Measurements from ENCODE around the gene CHRD. TPM values are rescaled to one million over a fixed set of nuclear protein-coding genes. Genes with fewer than 3 reads are reported as not detected.
A peak's percentile ranks its signal among the peaks of the same experiment; 100 is the strongest.

Gene CHRD
- polyA plus RNA-seq, 1 experiment: 1.5 TPM

DNA sequence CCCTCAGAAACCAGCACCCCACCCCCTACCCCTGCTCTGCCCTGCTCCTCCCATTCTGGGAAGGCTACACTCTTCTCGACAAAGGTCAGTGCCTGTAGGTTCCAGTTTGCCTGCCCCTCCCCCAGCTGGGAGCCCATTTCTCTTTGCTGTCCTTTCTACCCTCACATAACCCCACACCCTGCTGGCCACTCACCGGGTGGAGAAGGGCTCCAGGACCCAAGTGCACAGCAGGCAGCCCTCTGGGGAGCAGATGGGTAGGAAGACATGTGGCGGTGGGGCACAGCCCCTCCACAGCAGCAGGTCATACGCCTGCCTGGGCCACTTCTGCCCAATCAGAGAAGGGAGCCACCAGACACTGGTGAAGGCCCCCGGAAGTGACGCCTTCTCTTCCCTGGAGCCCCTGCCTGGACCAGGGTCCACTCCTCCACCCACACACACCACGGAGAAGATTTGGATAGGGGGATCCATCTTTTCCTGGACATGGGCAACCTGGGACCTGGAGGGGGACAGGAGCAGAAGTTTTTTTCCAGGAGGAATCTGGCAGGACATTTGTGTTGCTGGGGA lies 1.9 kb upstream of the CHRD start, which contains the start of gene THPO:
Gene THPO (minus strand): TSS at position 326 of the 564 bp plus-strand sequence. CDS start 1,948 bp downstream, outside the sequence.
- Histone ChIP-seq H3K27me3 (ENCODE audit: control insufficient read depth, insufficient read depth, low read length) (peaks cover 19% of the 10 kb centered on the region), H3K36me3 (ENCODE audit: control insufficient read depth, insufficient read depth, low read length) (no peaks in the 10 kb centered on the region), H3K4me3 (ENCODE audit: low read depth, low read length) (no peak within 1 kb of the TSS)
- DNase-seq (ENCODE audit: low read depth): no peak
- ChIA-PET CTCF (interaction anchor here (0.8 to 1.5 kb wide), 5 partner anchors 8 to 136 kb away, joined by 3 to 6 read pairs (median 3); no protein-coding TSS in a partner anchor), POLR2A (no interaction called here)
- TF ChIP-seq, protein P1, sequence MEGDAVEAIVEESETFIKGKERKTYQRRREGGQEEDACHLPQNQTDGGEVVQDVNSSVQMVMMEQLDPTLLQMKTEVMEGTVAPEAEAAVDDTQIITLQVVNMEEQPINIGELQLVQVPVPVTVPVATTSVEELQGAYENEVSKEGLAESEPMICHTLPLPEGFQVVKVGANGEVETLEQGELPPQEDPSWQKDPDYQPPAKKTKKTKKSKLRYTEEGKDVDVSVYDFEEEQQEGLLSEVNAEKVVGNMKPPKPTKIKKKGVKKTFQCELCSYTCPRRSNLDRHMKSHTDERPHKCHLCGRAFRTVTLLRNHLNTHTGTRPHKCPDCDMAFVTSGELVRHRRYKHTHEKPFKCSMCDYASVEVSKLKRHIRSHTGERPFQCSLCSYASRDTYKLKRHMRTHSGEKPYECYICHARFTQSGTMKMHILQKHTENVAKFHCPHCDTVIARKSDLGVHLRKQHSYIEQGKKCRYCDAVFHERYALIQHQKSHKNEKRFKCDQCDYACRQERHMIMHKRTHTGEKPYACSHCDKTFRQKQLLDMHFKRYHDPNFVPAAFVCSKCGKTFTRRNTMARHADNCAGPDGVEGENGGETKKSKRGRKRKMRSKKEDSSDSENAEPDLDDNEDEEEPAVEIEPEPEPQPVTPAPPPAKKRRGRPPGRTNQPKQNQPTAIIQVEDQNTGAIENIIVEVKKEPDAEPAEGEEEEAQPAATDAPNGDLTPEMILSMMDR (IDR thresholded peaks at IDR 0.05; ENCODE audit: insufficient read depth, low read depth, low read length): no peak

DNA sequence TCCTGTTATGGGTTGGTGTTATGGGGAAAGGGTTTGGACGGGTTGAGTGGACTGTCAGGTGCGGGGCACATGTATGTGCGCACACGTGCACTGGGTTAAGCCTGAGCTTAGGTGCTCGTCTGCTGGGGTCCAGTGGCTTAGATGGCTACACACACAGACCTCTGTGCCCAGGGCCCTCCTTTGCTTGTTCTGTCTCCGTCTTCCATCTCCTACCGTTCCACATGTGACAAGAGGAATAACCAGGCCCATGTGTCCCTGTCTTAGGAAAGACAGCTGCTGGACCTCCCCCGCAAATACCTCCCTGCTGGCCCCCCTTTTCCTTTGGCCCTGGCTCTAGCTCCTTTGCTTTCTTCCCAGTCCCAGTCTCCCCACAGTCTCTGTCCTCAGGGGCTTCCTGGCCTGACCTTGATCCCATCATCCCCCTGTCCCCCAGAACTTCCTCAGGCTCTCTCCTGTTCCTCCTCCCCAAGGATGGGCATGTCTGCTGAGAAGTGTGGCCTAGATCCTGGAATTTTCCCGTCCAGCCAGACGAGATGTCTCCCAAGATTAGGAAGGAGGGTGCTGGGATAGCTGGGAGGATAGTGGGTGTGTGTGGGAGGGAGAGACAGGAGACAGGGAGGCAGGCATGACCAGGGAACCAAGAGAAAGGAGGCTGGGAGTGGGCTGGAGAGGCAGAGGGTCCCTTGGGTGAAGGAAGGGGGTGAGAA lies 1.1 kb upstream of the CHRD start:
- H3K4me3 ChIP-seq (ENCODE audit: low read depth, low read length): no peak overlapping the region
- no peak for DNase-seq (ENCODE audit: low read depth)
- H3K36me3 ChIP-seq (ENCODE audit: control insufficient read depth, insufficient read depth, low read length): no peaks in the 10 kb centered on the region
- POLR2A ChIA-PET: interaction anchor here (1.0 kb wide), 1 partner anchor 20 kb away, joined by 6 read pairs; no protein-coding TSS in a partner anchor
- H3K27me3 ChIP-seq (ENCODE audit: control insufficient read depth, insufficient read depth, low read length): peaks cover 19% of the 10 kb centered on the region
- TF ChIP-seq, protein P1 (IDR thresholded peaks at IDR 0.05; ENCODE audit: insufficient read depth, low read depth, low read length): no peak
- CTCF ChIA-PET: interaction anchor here (0.8 to 1.5 kb wide), 2 partner anchors 9 to 135 kb away, joined by 3 to 6 read pairs; no protein-coding TSS in a partner anchor

DNA sequence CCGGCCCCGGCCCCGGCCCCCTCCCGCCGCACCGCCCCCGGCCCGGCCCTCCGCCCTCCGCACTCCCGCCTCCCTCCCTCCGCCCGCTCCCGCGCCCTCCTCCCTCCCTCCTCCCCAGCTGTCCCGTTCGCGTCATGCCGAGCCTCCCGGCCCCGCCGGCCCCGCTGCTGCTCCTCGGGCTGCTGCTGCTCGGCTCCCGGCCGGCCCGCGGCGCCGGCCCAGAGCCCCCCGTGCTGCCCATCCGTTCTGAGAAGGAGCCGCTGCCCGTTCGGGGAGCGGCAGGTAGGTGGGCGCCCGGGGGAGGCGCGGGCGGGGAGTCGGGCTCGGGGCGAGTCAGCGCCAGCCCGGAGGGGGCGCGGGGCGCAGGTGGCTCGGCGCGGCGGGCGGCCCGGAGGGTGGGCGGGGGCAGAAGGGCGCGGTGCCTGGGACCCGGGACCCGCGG lies 352 bp downstream of the CHRD start:
- CTCF ChIA-PET: interaction anchor here (1.0 kb wide), 1 partner anchor 11 kb away, joined by 3 read pairs; no protein-coding TSS in a partner anchor
- Histone ChIP-seq H3K27me3 (ENCODE audit: control insufficient read depth, insufficient read depth, low read length) (peaks cover 19% of the 10 kb centered on the region), H3K4me3 (ENCODE audit: low read depth, low read length) (peak overlapping the region; percentile 32), H3K36me3 (ENCODE audit: control insufficient read depth, insufficient read depth, low read length) (no peaks in the 10 kb centered on the region)
- DNase-seq (ENCODE audit: low read depth): no peak
- POLR2A ChIA-PET: interaction anchor here (1.3 kb wide), 1 partner anchor 8 kb away, joined by 3 read pairs; no protein-coding TSS in a partner anchor
- TF ChIP-seq, protein P1 (IDR thresholded peaks at IDR 0.05; ENCODE audit: insufficient read depth, low read depth, low read length): no peak

DNA sequence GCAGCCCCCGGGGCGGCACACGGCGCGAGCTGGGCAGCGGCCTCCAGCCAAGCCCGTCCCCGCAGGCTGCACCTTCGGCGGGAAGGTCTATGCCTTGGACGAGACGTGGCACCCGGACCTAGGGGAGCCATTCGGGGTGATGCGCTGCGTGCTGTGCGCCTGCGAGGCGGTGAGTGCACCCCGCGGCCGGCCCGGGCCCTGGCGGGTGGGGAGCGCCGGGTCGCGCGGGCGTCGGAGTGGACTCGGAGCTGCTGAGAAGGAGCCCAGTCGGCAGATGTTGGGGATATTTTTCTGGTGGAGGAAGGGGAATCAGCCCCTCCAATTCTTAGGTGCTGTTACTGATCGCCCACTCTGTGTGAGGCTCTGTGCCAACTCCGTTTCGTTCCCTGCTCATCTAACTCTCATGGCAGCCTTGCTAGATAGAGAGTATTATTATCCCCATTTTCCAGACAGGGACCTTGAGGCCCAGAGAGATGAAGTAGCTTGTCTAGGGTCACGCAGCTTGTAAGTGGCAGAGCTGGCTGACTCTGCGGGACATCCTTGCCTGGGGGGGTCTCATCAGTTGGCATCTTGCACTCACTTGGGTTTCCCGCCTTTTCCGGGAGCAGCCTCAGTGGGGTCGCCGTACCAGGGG lies 890 bp downstream of the CHRD start:
- POLR2A ChIA-PET: interaction anchor here (1.3 kb wide), 1 partner anchor 9 kb away, joined by 3 read pairs; no protein-coding TSS in a partner anchor
- TF ChIP-seq, protein P1 (IDR thresholded peaks at IDR 0.05; ENCODE audit: insufficient read depth, low read depth, low read length): no peak
- Histone ChIP-seq H3K4me3 (ENCODE audit: low read depth, low read length) (no peak overlapping the region; the same call in 1 of the 2 replicates), H3K27me3 (ENCODE audit: control insufficient read depth, insufficient read depth, low read length) (peaks cover 19% of the 10 kb centered on the region), H3K36me3 (ENCODE audit: control insufficient read depth, insufficient read depth, low read length) (no peaks in the 10 kb centered on the region)
- no peak for DNase-seq (ENCODE audit: low read depth)
- CTCF ChIA-PET: interaction anchor here (1.3 kb wide), 1 partner anchor 9 kb away, joined by 7 read pairs; no protein-coding TSS in a partner anchor
